Neuronal stem cell (in vitro differentiated cells): ENCODE results near the gene PIK3AP1.

Experiments used
- DNase-seq: peaks from one replicate; pipeline ENCODE4 v3.0.0-alpha.2; 2013; ENCODE audit warnings: low spot score
- H2AFZ ChIP-seq: one replicate; pipeline ENCODE4 v1.6.1; 2013; ENCODE audit warnings: mild to moderate bottlenecking, low read length, inconsistent platforms
- H2AK5ac ChIP-seq: 2 replicates; pipeline ENCODE4 v1.6.1; 2013; ENCODE audit warnings: low read depth, mild to moderate bottlenecking, inconsistent platforms, low read length, moderate library complexity, mixed read lengths
- H2BK120ac ChIP-seq: 2 replicates; pipeline ENCODE4 v1.6.1; 2013; ENCODE audit warnings: low read depth, mild to moderate bottlenecking, inconsistent platforms, low read length, moderate library complexity, mixed read lengths
- H2BK12ac ChIP-seq: one replicate; pipeline ENCODE4 v1.6.1; 2013; ENCODE audit warnings: low read length, inconsistent platforms
- H2BK15ac ChIP-seq: 2 replicates; pipeline ENCODE4 v1.6.1; 2013; ENCODE audit warnings: mild to moderate bottlenecking, low read length, inconsistent platforms, mixed read lengths
- H2BK5ac ChIP-seq: one replicate; pipeline ENCODE4 v1.6.1; 2013; ENCODE audit warnings: inconsistent platforms, mild to moderate bottlenecking, low read length, moderate library complexity
- H3K14ac ChIP-seq: one replicate; pipeline ENCODE4 v1.6.1; 2013; ENCODE audit warnings: low read length, inconsistent platforms
- H3K18ac ChIP-seq: 2 replicates; pipeline ENCODE4 v1.6.1; 2013; ENCODE audit warnings: low read length, inconsistent platforms
- H3K23ac ChIP-seq: 2 replicates; pipeline ENCODE4 v1.6.1; 2013; ENCODE audit warnings: low read depth, mild to moderate bottlenecking, mixed read lengths, low read length, inconsistent platforms; ENCODE audit not compliant: poor library complexity
- H3K27ac ChIP-seq: replicated peaks from 3 replicates; pipeline ENCODE4 v1.5.1; 2013; ENCODE audit warnings: low read length, inconsistent platforms
- H3K27me3 ChIP-seq, 3 experiments: 2 replicates each; pipeline ENCODE4 v1.6.1; 2013; ENCODE audit warnings: low read length in 3 of 3, mild to moderate bottlenecking in 2 of 3, inconsistent platforms in 1 of 3, low read depth in 1 of 3, mixed read lengths in 1 of 3, moderate library complexity in 1 of 3; ENCODE audit not compliant: control insufficient read depth in 3 of 3, insufficient read depth in 3 of 3
- H3K36me3 ChIP-seq, 2 donors: replicated peaks in 1 of 2; 2 replicates each; pipeline ENCODE4 v1.6.1; 2013; ENCODE audit warnings: low read length in 2 of 2; ENCODE audit not compliant: control insufficient read depth in 2 of 2, insufficient read depth in 2 of 2
- H3K4ac ChIP-seq: 2 replicates; pipeline ENCODE4 v1.6.1; 2013; ENCODE audit warnings: inconsistent platforms, mild to moderate bottlenecking, low read length, moderate library complexity
- H3K4me1 ChIP-seq, 2 donors: 1 replicate in 1 of 2; 2 replicates in 1 of 2; pipeline ENCODE4 v1.6.1; 2013; ENCODE audit warnings: low read length in 2 of 2, low read depth in 1 of 2; ENCODE audit not compliant: control insufficient read depth in 2 of 2, insufficient read depth in 1 of 2
- H3K4me2 ChIP-seq: one replicate; pipeline ENCODE4 v1.6.1; 2013; ENCODE audit warnings: mild to moderate bottlenecking, low read length, inconsistent platforms; ENCODE audit not compliant: insufficient read depth, poor library complexity, severe bottlenecking
- H3K4me3 ChIP-seq, 2 donors: 2 replicates each; pipeline ENCODE4 v1.5.1; 2013; ENCODE audit warnings: low read length in 2 of 2, mild to moderate bottlenecking in 2 of 2, inconsistent platforms in 1 of 2, moderate library complexity in 1 of 2
- H3K79me1 ChIP-seq: one replicate; pipeline ENCODE4 v1.6.1; 2013; ENCODE audit warnings: low read depth, mild to moderate bottlenecking, inconsistent platforms, low read length, moderate library complexity
- H3K9ac ChIP-seq: one replicate; pipeline ENCODE4 v1.6.1; 2013; ENCODE audit warnings: mild to moderate bottlenecking, low read depth, low read length, inconsistent platforms; ENCODE audit not compliant: poor library complexity
- H3K9me3 ChIP-seq, 2 donors: replicated peaks in 1 of 2; 2 replicates each; pipeline versions ENCODE3 to v1.6.1; 2013; ENCODE audit warnings: low read length in 2 of 2, mild to moderate bottlenecking in 2 of 2, inconsistent platforms in 1 of 2, low read depth in 1 of 2, mixed read lengths in 1 of 2, moderate library complexity in 1 of 2; ENCODE audit not compliant: control insufficient read depth in 2 of 2, insufficient read depth in 1 of 2
- H4K8ac ChIP-seq: one replicate; pipeline ENCODE4 v1.6.1; 2013; ENCODE audit warnings: low read depth, mild to moderate bottlenecking, inconsistent platforms, low read length, moderate library complexity
- H4K91ac ChIP-seq: one replicate; pipeline ENCODE4 v1.6.1; 2013; ENCODE audit warnings: low read length, low read depth, mild to moderate bottlenecking, inconsistent platforms; ENCODE audit not compliant: poor library complexity
- WGBS, 2 donors: extraction: QIAGEN DNeasy Blood & Tissue Kit; methylation state at CpG; one replicate each; pipeline ENCODE4 v1.1.7; 2013; ENCODE audit warnings: missing lambda C conversion rate in 2 of 2, mixed read lengths in 1 of 2; ENCODE audit not compliant: insufficient read length in 2 of 2, insufficient replicate concordance in 1 of 2; ENCODE audit errors: extremely low coverage in 2 of 2; 5-methylcytosine and 5-hydroxymethylcytosine counted together

The PIK3AP1 gene

GRCh38 chr10:96606216-96606615 is 114.1 kb downstream of the PIK3AP1 start:
- Histone ChIP-seq H2AK5ac (no peak overlapping the region), H2BK15ac (no peak overlapping the region), H3K27me3 (peaks cover 0 to 40% (median 0%) of the 10 kb centered on the region in 3 experiments), H3K27ac (no peak overlapping the region), H3K4ac (no peak overlapping the region), H2AFZ (no peak overlapping the region), H3K14ac (no peak overlapping the region), H2BK12ac (no peak overlapping the region), H2BK120ac (no peak overlapping the region), H3K4me2 (no peak overlapping the region), H3K4me1 (peaks cover 4 to 14% of the 10 kb centered on the region in 2 donors), H3K9me3 (no peaks in the 10 kb centered on the region), H2BK5ac (no peak overlapping the region), H3K79me1 (no peaks in the 10 kb centered on the region), H3K9ac (no peak overlapping the region), H3K36me3 (no peaks in the 10 kb centered on the region), H4K91ac (no peak overlapping the region), H4K8ac (no peak overlapping the region), H3K4me3 (no peak overlapping the region), H3K18ac (no peak overlapping the region), H3K23ac (no peak overlapping the region)
- DNase-seq, result no peak
- WGBS, 2 donors, result no CpG with 5 or more reads among the region's 4 CpGs

DNA sequence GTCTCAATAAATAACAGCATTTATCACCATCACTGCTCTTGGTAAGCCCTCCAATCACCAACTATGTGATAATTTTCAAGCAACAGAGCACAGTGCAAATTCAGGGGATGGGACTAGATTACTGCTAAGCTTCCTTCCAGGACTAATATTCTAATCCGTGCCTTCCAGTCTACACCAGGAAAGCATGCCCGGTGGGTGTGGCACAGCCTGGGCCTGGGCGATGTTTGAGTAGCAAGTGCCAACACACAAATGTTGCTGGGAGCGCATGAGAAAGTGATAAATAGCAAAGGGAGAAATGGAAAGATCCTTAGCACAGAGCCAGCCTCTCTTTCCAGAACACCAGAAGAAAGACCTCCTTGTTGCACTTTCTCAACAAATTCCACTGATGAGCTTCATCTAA is 120.0 kb downstream of the PIK3AP1 start:
- Histone ChIP-seq H3K79me1 (no peaks in the 10 kb centered on the region), H3K27ac (no peak overlapping the region), H2BK120ac (no peak overlapping the region), H4K8ac (no peak overlapping the region), H3K18ac (no peak overlapping the region), H2AK5ac (no peak overlapping the region), H3K4ac (no peak overlapping the region), H3K14ac (no peak overlapping the region), H3K4me2 (no peak overlapping the region), H2BK5ac (no peak overlapping the region), H3K4me1 (no peaks in the 10 kb centered on the region), H3K9ac (no peak overlapping the region), H4K91ac (no peak overlapping the region), H3K23ac (no peak overlapping the region), H3K9me3 (no peaks in the 10 kb centered on the region), H2BK15ac (no peak overlapping the region), H2BK12ac (no peak overlapping the region), H3K4me3 (no peak overlapping the region), H2AFZ (no peak overlapping the region), H3K36me3 (no peaks in the 10 kb centered on the region), H3K27me3 (peaks cover 0 to 35% (median 0%) of the 10 kb centered on the region in 3 experiments)
- no peak for DNase-seq
- no CpG with 5 or more reads among the region's 4 CpGs for WGBS, 2 donors

- no peak overlapping the region for H3K27ac ChIP-seq
- H2BK12ac ChIP-seq, result no peak overlapping the region
- H3K79me1 ChIP-seq, result no peaks in the 10 kb centered on the region
- no peak overlapping the region for H2BK120ac ChIP-seq
- H3K36me3 ChIP-seq, result no peaks in the 10 kb centered on the region
- H3K27me3 ChIP-seq, result peaks cover 0 to 32% (median 0%) of the 10 kb centered on the region in 3 experiments
- no peak overlapping the region for H2AFZ ChIP-seq
- no peaks in the 10 kb centered on the region for H3K4me1 ChIP-seq
- H3K23ac ChIP-seq, result no peak overlapping the region
- H2BK15ac ChIP-seq, result no peak overlapping the region
- no CpG with 5 or more reads among the region's 4 CpGs for WGBS, 2 donors
- no peak overlapping the region for H3K4ac ChIP-seq
- no peak for DNase-seq
- no peak overlapping the region for H3K18ac ChIP-seq
- no peak overlapping the region for H2BK5ac ChIP-seq
- no peak overlapping the region for H2AK5ac ChIP-seq
- no peaks in the 10 kb centered on the region for H3K9me3 ChIP-seq
- H3K14ac ChIP-seq, result no peak overlapping the region
- H3K4me3 ChIP-seq, result no peak overlapping the region
- no peak overlapping the region for H3K4me2 ChIP-seq
- no peak overlapping the region for H4K8ac ChIP-seq
- no peak overlapping the region for H4K91ac ChIP-seq
- H3K9ac ChIP-seq, result no peak overlapping the region
Observed at GRCh38 chr10:96598846-96599245, 121.5 kb downstream of the PIK3AP1 start.

DNA sequence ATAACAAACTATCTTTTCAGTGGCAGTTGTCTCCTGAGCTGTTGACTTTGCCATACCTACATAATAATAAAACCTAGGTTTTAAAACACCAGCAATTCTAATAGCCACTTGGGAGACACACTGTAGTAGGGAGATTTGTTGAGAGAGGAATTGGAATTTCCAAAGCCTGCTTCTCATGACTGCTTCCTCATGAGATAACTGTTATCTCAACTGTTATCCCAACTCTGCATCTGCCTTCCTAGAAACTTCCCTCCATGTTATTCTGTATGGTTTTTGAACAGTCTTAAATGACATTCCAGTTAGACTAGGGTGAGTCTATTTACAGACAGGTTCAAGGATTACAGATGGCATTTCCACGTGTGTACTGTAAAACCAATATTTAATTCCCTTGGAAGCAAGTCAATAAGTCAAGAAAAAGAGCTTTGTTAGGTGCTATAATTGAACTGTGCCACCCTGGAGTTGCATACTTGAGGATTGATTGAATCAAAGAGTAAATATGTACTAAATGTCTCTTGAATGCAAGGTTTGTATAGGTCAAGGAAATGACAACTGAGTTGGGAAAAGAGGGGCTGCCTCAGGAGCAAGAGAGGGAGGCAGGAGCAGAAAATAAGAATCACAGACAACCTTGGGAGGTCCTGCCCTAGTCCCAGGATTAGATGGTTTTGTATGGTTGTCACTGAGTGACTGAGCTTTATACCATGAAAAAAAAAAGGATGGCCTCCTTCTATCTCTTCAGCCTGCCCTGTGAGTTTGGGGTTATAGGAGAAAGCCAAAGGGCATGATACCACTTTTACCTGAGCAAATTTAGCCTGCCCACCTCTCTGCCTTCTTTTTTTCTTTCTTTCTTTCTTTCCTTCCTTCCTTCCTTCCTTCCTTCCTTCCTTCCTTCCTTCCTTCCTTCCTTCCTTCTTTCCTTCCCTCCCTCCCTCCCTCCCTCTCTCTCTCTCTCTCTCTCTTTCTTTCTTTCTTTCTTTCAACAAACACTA is 123.6 kb downstream of the PIK3AP1 start:
- no peak overlapping the region for H4K8ac ChIP-seq
- no peak overlapping the region for H3K4me3 ChIP-seq
- no peak overlapping the region for H4K91ac ChIP-seq
- H2BK120ac ChIP-seq, result no peak overlapping the region
- H3K23ac ChIP-seq, result no peak overlapping the region
- peaks cover 0 to 22% (median 0%) of the 10 kb centered on the region in 3 experiments for H3K27me3 ChIP-seq
- no peaks in the 10 kb centered on the region for H3K79me1 ChIP-seq
- no peak overlapping the region for H3K4me2 ChIP-seq
- no peak overlapping the region for H2BK12ac ChIP-seq
- no peak overlapping the region for H2BK15ac ChIP-seq
- H3K4ac ChIP-seq, result no peak overlapping the region
- H3K27ac ChIP-seq, result no peak overlapping the region
- no peak overlapping the region for H3K14ac ChIP-seq
- no CpG with 5 or more reads among the region's 1 CpG for WGBS, 2 donors
- no peaks in the 10 kb centered on the region for H3K9me3 ChIP-seq
- H2AFZ ChIP-seq, result no peak overlapping the region
- no peak for DNase-seq
- no peak overlapping the region for H3K9ac ChIP-seq
- no peak overlapping the region for H2BK5ac ChIP-seq
- no peaks in the 10 kb centered on the region for H3K36me3 ChIP-seq
- no peak overlapping the region for H3K18ac ChIP-seq
- no peak overlapping the region for H2AK5ac ChIP-seq
- H3K4me1 ChIP-seq, result no peaks in the 10 kb centered on the region
